PC-9 (cell line): ENCODE measurements around the gene RAG2.

Experiments used
- CTCF ChIP-seq: fragments of 200-600 bp; sonication (generic); conservative IDR thresholded peaks from 2 replicates; pipeline ENCODE4 v1.6.1; 2017; ENCODE audit warnings: mixed run types, antibody characterized with exemption, mild to moderate bottlenecking, moderate library complexity
- EZH2 ChIP-seq: fragments of 200-600 bp; sonication (generic); IDR thresholded peaks from 2 replicates; pipeline ENCODE4 v1.8.0; 2017; ENCODE audit warnings: antibody characterized with exemption, low read depth

- no peak for TF ChIP-seq EZH2
- TF ChIP-seq CTCF = no peak
Observed at GRCh38 chr11:36598051-36598450, at the start of gene RAG2.
